Measurements from ENCODE around the gene PSG6. TPM values are rescaled to one million over a fixed set of nuclear protein-coding genes. Genes with fewer than 3 reads are reported as not detected.
"Not testable (repeated sequence)": the region's sequence is repeated elsewhere in the genome, so short reads cannot be mapped to it uniquely, and the experiment has no call there.

The PSG6 gene
- total RNA-seq, 1 donor, result not detected

DNA sequence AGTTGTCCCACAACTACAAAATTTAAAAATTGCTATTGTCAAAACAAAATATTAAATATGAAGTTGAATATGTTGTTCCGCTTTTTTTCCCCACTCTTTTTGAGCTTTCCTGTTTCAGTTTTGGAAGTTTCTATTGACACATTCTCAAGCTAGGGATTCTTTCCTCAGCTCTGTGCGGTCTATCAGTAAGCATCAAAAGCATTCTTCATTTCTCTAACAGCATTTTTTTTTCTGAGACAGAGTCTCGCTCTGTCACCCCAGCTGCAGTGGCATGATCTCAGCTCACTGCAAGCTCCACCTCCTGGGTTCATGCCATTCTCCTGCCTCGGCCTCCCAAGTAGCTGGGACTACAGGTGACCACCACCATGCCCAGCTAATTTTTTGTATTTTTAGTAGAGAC is 4.8 kb downstream of the PSG6 start:
- DNase-seq (ENCODE audit: low read depth in 2 of 3, low spot score in 2 of 3), result not testable (repeated sequence)

DNA sequence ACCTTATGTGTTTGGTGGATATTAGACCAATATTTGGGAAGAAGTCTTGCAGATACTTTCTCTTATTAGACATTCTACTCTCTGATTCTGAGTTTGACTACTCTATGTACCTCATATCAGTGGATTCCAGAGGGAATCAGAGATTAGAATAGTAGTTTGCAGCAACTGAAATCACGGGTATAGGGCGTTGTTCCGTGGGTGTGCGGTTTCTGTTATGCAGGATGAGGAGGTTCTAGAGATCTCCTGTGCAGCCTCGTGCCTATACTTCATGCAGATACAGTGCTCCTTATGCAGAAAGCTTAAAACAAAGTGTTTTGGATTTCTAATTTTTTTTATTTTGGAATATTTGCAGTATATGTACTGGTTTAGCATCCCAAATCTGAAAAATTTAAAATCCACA is 6.0 kb downstream of the PSG6 start:
- not testable (repeated sequence) for DNase-seq (ENCODE audit: low read depth in 2 of 3, low spot score in 2 of 3)

DNA sequence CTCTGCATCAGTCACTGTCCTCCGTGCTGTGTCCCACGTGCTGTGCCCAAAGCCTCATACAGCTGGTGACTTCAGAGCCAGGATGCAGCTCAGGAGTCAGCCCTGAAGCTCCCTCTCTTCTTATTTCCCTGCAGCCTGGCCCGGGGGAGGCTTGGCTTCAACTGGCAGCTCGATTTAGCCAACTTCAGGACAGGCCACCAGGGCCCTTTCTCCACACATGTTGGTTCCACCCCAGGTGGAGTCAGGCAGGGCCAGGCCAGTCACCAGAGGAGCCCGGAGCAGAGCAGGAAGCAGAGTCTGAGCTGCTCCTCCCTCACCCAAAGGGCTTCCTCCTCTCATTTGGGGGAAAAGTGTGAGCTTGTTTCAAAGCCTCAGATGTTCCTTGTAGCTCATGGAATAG is 11.5 kb downstream of the PSG6 start:
- DNase-seq (ENCODE audit: low read depth in 2 of 3, low spot score in 2 of 3), result not testable (repeated sequence)

DNA sequence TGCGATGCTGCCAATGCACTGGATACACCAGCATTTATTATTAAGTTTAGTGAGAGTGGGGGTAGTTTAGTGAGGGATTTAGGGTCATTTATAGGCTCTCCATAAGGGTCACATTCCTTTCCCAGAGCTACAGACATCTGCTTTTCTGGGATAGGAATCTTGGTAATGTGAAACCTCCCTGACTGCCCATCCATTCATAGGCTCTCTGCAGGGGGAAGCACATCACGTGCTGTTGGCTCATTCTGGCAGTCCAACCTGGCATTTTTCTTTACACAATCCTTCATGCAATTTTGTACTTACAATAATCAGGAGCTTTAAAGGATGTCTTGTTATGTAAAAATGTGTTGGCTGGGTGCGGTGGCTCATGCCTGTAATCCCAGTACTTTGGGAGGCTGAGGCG is 17.1 kb downstream of the PSG6 start:
- DNase-seq (ENCODE audit: low read depth in 2 of 3, low spot score in 2 of 3), result not testable (repeated sequence)

DNA sequence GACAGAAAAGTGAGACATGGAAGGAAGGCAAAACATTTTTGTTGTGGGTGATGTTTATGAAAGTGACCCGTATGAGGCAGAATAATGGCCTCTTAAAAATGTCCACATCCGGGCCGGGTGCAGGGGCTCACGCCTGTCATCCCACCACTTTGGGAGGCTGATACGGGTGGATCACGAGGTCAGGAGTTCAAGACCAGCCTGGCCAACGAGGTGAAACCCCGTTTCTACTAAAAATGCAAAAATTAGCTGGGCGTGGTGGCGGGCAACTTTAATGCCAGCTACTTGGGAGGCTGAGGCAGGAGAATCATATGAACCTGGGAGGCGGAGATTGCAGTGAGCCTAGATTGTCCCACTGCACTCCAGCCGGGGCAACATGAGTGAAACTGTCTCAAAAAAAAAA is 18.0 kb downstream of the PSG6 start:
- DNase-seq (ENCODE audit: low read depth in 2 of 3, low spot score in 2 of 3), result not testable (repeated sequence)

DNA sequence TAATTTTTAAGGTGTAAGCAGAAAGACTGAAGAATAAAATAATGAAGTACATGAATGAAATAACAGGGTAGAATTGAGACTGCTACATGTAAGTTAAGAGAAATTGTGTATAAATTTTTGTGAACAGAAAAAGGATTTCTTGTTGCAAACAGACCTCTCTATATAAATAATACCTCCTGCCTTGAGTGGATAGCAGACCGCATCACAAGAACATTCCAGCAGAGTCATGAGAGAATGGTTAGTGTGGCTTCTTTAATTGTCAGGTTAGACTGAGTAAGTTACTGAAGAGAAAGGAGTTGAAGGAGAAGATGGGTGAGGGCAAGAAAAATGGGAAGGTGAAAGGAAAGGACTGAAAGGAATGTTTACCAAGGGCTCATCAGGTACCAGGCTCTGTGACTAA is 18.6 kb downstream of the PSG6 start:
- DNase-seq (ENCODE audit: low read depth in 2 of 3, low spot score in 2 of 3), result not testable (repeated sequence)

DNA sequence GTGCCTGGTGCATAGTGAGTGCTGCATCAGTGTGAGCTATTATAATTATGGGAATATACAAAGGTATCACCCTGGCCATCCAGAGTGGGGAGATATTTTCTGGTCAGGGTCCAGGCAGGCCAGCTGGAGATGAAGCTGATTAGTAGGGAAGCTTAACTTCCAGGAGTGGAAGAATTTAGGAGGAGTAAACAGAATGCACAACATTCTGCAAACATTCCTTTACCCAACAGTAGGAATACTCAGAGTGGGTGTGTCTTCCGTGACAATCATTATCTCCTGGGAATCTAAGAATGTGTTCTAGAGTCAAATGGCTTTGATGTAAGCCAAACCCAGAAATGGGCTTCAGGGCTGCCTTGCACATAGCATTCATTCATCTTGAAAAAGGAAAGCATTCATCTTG is 19.0 kb downstream of the PSG6 start:
- not testable (repeated sequence) for DNase-seq (ENCODE audit: low read depth in 2 of 3, low spot score in 2 of 3)

DNA sequence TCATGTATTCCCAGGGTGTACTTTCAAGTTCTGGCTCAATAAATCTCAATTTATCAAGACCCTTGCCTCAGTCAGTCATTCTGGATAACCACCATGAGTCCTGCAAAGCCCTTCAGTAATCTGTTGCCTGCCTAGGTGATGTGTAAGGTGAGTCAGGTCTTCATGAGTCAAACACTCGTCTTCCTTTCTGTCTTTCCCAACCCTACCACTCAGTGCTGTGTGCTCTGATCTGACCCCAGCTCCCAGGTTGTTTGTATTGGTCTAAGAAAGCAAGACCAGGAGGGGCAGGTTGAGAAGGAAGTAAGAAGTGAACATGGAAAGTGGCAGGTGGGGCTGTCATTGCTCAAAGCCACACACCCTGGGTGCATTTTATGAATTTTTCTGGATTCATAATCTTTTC is 20.0 kb downstream of the PSG6 start:
- DNase-seq (ENCODE audit: low read depth in 2 of 3, low spot score in 2 of 3), result not testable (repeated sequence)

DNA sequence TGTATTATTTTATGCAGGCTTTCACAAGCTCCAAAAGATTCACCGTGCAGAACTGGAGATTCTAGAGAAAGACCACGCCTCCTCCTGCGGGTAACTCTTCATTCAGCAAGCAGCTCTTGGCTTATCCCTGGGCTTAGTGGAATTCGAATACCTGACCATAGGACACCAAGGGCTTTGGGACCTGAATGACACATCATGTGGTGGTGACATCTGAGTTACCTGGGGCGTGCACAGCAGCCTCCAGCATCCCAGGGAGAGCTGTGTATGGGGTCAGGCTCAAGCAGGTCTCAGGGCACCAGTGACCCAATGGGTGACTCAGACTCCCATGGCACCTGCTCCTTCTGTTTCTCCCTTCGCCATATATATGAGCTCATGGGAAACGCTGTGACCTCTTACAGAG is 27.2 kb downstream of the PSG6 start:
- DNase-seq (ENCODE audit: low read depth in 2 of 3, low spot score in 2 of 3), result not testable (repeated sequence)

DNA sequence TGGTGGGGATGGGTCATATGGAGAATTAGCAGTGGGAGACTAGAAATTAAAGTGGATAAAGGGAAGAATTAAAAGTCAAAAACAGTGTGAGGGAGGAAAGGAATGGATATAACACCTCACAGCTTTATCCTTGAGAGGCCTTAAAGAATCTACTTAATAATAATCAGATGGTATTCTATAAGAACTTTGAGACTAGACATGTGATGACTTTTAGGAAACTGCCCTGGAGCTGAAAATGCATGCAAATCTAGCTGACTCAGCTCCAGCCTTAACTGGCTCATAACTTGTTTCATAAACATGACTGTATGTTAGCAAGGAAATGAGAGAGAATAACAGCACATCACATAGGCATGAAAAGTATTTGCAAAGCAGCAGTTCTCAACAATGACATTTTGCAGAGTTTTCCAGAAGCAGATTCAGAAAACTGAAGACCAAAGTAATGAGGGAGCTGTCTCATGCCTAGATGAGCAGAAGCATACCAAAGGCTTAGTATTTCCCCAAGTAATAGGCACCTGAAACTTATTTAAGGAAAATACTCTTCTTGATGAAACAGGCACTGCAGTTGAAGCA is 29.7 kb downstream of the PSG6 start:
- DNase-seq (ENCODE audit: low read depth in 2 of 3, low spot score in 2 of 3), result not testable (repeated sequence)

DNA sequence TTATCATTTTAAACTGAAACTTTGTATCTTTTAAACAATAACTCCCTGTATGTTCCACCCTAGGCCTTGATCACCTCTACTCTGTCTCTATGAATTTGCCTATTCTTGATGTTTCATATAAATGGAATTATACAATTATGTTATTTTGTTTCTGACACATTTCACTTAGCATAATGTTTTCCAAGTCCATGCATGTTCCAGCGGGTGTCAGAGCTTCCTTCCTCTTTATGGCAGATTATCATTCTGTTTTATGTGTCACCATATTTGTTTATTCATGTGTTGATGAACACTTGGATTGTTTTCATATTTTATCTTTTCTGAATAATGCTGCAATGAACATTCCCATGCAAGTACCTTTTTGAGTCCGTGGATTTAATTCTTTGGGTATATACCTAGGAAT is 35.0 kb downstream of the PSG6 start:
- not testable (repeated sequence) for DNase-seq (ENCODE audit: low read depth in 2 of 3, low spot score in 2 of 3)

DNA sequence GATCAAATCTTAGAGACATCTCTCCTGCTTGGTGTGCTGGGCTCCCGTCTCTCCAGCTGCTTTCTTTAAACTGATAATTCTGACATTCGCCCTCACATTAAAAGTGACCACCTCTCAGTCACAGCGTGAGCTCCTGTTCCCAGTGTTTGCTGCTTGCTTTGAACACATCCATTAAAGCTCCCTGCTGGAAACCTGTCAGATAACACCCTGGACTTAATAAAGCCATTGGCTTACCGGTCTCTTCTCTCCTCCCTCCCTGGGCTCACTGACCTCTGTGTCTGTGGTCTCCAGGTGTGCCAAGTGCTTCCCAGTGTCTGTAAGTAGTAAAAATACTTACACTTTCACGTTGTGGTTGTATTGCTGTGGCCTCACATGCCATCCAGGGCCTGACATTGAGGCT is 35.7 kb downstream of the PSG6 start:
- not testable (repeated sequence) for DNase-seq (ENCODE audit: low read depth in 2 of 3, low spot score in 2 of 3)

DNA sequence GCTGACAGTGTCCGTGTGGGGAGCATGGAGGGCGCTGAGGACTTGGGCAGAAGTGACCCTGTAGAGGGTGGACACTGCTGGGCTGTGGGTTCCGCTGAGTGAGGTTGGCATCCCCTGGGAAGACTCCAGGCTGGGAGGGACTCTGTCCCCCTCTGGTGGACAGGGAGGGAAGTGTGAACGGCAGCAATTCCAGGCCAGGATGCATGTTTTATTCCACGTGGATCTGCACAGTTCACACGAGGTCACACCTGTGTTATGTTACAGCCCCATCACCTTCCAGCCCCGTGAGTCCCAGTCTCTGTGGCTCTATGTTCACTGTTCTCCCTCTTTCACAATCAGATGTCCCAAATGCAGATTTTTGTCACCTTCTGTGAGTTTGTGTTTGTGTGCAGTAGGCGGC is 36.4 kb downstream of the PSG6 start:
- not testable (repeated sequence) for DNase-seq (ENCODE audit: low read depth in 2 of 3, low spot score in 2 of 3)

DNA sequence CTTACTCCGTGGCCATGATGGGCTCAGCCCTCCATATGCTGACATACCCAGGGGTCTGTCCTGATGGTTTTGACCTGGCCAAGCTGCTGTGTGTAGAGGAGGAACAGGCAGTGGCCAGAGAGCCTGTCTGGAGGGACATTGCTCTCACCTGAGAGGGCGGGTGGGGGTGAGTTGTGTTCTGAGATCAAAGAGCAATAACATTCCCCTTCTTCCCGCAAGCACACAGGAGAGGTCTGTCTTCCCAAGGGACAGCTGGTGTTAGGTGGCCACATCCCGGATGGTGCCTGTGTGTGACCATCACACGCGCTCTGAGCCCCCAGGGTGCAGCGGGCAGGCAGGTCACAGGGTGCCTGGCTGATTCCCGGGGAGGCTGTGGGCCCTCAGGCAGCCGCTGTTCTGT is 37.1 kb downstream of the PSG6 start:
- not testable (repeated sequence) for DNase-seq (ENCODE audit: low read depth in 2 of 3, low spot score in 2 of 3)

DNA sequence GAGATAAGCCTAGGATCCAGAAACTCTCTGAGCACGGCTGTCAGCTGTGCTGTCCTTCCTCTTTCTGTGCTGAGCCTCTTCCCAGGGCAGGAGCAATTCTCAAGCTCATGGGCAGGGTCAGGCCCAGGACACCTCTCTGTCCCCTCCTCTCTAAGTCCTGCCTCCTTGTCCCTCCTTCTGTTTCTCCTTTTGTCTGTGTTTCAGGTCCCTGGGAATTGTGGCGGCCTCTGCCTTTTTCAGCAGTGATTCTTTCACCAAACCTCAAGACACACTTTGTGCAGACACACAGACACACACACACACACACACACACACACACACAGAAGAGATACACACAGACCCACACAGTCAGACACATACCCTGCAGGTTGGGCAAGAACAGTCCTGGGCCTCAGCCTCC is 38.1 kb downstream of the PSG6 start, which contains the start of gene PSG1:
PSG1 (minus strand) TSS at position 101 of the 400 bp plus-strand sequence. CDS start 132 bp downstream, outside the sequence.
- DNase-seq (ENCODE audit: low read depth in 2 of 3, low spot score in 2 of 3), result no peak

DNA sequence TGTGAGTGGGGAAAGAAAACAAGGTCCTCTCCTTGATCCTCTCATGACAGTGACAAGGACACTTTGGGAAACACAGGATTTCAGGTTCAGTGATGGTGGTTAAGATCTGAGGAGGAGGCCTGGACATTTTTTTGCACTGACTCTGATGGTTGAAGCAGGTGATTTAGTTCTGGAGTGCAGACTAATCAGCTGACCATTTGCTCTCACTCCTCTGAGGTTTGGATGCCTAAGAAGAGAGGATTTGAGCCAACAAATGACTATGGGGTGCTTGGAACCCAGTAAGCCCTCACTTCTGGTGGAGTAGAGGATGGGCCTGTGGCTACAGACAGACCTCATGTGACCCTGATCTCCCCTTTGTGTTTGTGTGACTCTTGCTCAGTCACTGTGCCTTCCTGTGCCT is 41.1 kb downstream of the PSG6 start:
- not testable (repeated sequence) for DNase-seq (ENCODE audit: low read depth in 2 of 3, low spot score in 2 of 3)

DNA sequence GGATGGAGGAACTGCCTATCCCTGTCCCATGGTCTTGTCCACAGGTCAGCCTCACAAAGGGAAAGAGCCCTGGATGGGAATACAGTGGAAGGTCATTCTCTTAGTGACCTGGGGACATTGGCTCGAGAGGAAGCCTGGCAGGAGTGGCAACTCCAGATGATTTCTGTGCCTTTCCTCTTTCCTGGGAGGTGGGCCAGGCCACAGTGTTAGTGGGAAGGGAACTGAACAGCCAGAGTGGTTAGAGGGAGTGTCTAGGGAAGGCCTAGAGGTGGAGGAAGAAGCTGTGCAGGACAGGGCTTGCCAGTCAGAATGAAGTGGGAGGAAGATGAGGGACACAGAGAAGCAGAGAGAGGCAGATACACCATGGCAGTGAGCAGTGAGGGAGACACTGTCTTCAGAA is 41.8 kb downstream of the PSG6 start:
- not testable (repeated sequence) for DNase-seq (ENCODE audit: low read depth in 2 of 3, low spot score in 2 of 3)

DNA sequence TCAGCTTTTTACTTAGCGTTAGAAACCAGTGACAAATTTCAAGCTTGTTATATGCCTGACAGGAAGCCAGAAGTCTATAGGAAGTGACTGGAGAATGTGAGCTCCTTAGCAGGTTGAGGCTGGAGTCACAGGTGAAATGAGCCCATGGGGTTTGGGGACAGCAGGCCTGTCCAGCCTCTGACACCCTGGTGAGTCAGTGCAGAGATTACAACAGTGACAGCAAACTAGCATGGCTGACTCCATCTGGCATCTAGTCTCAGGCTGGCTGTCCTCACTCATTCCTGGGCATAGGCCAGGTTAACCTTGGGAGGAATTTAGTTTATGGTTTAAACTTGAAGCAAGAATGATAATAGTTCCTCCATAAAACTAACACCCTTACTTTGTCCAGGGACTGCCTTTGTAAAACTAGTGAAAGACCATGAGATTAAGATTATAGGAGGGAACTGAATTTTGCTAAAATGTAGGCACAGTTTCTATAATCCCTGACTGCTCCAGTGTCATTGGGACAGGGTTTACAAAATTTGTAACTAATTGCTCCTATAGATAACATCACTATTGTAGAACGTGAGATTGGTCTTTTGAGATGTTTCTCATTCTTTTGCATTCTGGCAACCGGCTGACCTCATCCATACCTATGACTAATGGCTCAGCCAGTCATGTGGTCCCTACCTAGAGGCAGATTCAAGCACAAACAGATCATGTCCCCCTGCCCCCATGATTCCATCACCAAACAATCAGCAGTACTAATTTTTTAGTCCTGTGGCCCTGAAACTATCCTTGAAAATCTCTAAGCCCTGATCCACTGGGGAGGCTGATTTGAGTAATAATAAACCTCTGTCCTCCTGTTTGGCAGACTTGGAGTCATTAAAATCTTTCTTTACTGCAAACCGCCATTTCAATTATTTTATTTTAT is 42.5 kb downstream of the PSG6 start:
- DNase-seq (ENCODE audit: low read depth in 2 of 3, low spot score in 2 of 3), result not testable (repeated sequence)

DNA sequence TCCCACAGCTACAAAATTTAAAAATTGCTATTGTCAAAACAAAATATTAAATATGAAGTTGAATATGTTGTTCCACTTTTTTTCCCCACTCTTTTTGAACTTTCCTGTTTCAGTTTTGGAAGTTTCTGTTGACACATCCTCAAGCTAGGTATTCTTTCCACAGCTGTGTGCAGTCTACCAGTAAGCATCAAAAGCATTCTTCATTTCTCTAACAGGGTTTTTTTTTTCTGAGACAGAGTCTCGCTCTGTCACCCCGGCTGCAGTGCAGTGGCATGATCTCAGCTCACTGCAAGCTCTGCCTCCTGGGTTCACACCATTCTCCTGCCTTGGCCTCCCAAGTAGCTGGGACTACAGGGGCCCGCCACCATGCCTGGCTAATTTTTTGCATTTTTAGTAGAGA is 43.6 kb downstream of the PSG6 start:
- DNase-seq (ENCODE audit: low read depth in 2 of 3, low spot score in 2 of 3), result not testable (repeated sequence)

DNA sequence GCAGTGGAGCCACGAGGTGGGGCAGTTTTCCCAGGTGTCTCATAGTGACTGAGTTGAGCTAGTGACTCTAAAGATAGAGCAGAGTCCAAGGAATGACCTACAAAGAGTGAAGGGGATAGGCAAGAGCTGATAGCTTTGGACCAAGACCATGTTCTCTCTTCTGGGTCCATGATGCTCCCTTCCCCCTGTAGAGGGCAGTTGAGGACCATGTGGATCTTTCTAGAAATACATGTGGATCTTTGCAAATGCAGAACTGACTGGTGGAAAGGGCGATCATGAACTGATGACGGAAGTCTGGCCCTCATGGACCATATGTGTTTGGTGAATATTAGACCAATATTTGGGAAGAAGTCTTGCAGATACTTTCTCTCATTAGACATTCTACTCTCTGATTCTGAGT is 45.1 kb downstream of the PSG6 start:
- DNase-seq (ENCODE audit: low read depth in 2 of 3, low spot score in 2 of 3), result no peak

DNA sequence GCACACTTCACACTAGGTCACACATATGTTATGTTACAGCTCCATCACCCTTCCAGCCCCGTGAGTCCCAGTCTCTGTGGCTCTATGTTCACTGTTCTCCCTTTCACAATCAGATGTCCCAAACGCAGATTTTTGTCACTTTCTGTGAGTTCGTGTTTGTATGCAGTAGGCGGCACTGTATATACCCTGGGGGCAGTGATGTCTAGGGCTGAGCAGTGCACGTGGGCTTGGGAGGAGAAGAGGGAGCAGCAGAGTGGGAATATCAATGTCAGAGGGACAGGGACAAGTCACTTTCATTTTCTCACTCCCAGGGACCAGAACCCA is 60.2 kb downstream of the PSG6 start:
- no peak for DNase-seq (ENCODE audit: low read depth in 2 of 3, low spot score in 2 of 3)
